ENCODE results near the gene SNX11.
"Not testable (repeated sequence)": the region's sequence is repeated elsewhere in the genome, so short reads cannot be mapped to it uniquely, and the experiment has no call there.

Gene SNX11

GRCh38 chr17:48107137-48108055, at the start of gene SNX11:
TSS of gene SNX11 (plus strand) at chr17:48107766. CDS start at chr17:48112044, 4,278 bp downstream.
- DNase-seq (ENCODE audit: extremely low spot score, insufficient read length, low read depth) (peak; percentile 68), FAIRE-seq (peak; percentile 80)

- DNase-seq (ENCODE audit: extremely low spot score, insufficient read length, low read depth) = no peak
- FAIRE-seq = no peak
Measured at GRCh38 chr17:48058393-48059124, 49.0 kb upstream of the SNX11 start.

- FAIRE-seq (no peak), DNase-seq (ENCODE audit: extremely low spot score, insufficient read length, low read depth) (no peak)
Measured at GRCh38 chr17:48059125-48059668, 48.4 kb upstream of the SNX11 start.

- no peak for FAIRE-seq
- DNase-seq (ENCODE audit: extremely low spot score, insufficient read length, low read depth) = no peak
Measured at GRCh38 chr17:48060249-48060648, 47.3 kb upstream of the SNX11 start.

GRCh38 chr17:48062273-48062672, 45.3 kb upstream of the SNX11 start:
- FAIRE-seq (no peak), DNase-seq (ENCODE audit: extremely low spot score, insufficient read length, low read depth) (no peak)

GRCh38 chr17:48064638-48065037, 42.9 kb upstream of the SNX11 start:
- no peak for DNase-seq (ENCODE audit: extremely low spot score, insufficient read length, low read depth)
- FAIRE-seq = no peak

- FAIRE-seq = no peak
- DNase-seq (ENCODE audit: extremely low spot score, insufficient read length, low read depth) = no peak
Measured at GRCh38 chr17:48066192-48066591, 41.4 kb upstream of the SNX11 start.

GRCh38 chr17:48066656-48067055, 40.9 kb upstream of the SNX11 start:
- DNase-seq (ENCODE audit: extremely low spot score, insufficient read length, low read depth) (no peak), FAIRE-seq (no peak)

GRCh38 chr17:48067245-48067644, 40.3 kb upstream of the SNX11 start:
- FAIRE-seq (no peak), DNase-seq (ENCODE audit: extremely low spot score, insufficient read length, low read depth) (no peak)

- DNase-seq (ENCODE audit: extremely low spot score, insufficient read length, low read depth); FAIRE-seq: not testable (repeated sequence)
Measured at GRCh38 chr17:48067808-48068207, 39.8 kb upstream of the SNX11 start.

GRCh38 chr17:48068491-48068961, 39.0 kb upstream of the SNX11 start:
- DNase-seq (ENCODE audit: extremely low spot score, insufficient read length, low read depth) (no peak), FAIRE-seq (no peak)

- FAIRE-seq (no peak), DNase-seq (ENCODE audit: extremely low spot score, insufficient read length, low read depth) (no peak)
Measured at GRCh38 chr17:48070195-48070594, 37.4 kb upstream of the SNX11 start.

- no peak for DNase-seq (ENCODE audit: extremely low spot score, insufficient read length, low read depth)
- FAIRE-seq = no peak
Measured at GRCh38 chr17:48071654-48072053, 35.9 kb upstream of the SNX11 start.

- not testable (repeated sequence) for FAIRE-seq; DNase-seq (ENCODE audit: extremely low spot score, insufficient read length, low read depth)
Measured at GRCh38 chr17:48072811-48073210, 34.8 kb upstream of the SNX11 start.

GRCh38 chr17:48073566-48074094, 33.9 kb upstream of the SNX11 start:
- not testable (repeated sequence) for DNase-seq (ENCODE audit: extremely low spot score, insufficient read length, low read depth); FAIRE-seq

- FAIRE-seq (peak; percentile 70), DNase-seq (ENCODE audit: extremely low spot score, insufficient read length, low read depth) (no peak)
Measured at GRCh38 chr17:48074322-48075081, 33.1 kb upstream of the SNX11 start.

GRCh38 chr17:48077152-48077551, 30.4 kb upstream of the SNX11 start:
- DNase-seq (ENCODE audit: extremely low spot score, insufficient read length, low read depth); FAIRE-seq: not testable (repeated sequence)

GRCh38 chr17:48081858-48082257, 25.7 kb upstream of the SNX11 start:
- no peak for FAIRE-seq
- no peak for DNase-seq (ENCODE audit: extremely low spot score, insufficient read length, low read depth)

GRCh38 chr17:48084932-48085331, 22.6 kb upstream of the SNX11 start:
- FAIRE-seq (no peak), DNase-seq (ENCODE audit: extremely low spot score, insufficient read length, low read depth) (no peak)

Measured in GM18507 (cell line).